Activated CD8-positive, alpha-beta memory T cell treated with anti-CD3 and anti-CD28 coated beads for 48 hours (primary cell): Measurements from ENCODE around the gene ATP6V0A4.

Experiments used
- DNase-seq, 3 experiments: peaks; one replicate each; pipeline ENCODE4 v3.0.0-alpha.2; 2020; ENCODE audit warnings: low read depth in 2 of 3, low spot score in 2 of 3

ATP6V0A4 gene

DNA sequence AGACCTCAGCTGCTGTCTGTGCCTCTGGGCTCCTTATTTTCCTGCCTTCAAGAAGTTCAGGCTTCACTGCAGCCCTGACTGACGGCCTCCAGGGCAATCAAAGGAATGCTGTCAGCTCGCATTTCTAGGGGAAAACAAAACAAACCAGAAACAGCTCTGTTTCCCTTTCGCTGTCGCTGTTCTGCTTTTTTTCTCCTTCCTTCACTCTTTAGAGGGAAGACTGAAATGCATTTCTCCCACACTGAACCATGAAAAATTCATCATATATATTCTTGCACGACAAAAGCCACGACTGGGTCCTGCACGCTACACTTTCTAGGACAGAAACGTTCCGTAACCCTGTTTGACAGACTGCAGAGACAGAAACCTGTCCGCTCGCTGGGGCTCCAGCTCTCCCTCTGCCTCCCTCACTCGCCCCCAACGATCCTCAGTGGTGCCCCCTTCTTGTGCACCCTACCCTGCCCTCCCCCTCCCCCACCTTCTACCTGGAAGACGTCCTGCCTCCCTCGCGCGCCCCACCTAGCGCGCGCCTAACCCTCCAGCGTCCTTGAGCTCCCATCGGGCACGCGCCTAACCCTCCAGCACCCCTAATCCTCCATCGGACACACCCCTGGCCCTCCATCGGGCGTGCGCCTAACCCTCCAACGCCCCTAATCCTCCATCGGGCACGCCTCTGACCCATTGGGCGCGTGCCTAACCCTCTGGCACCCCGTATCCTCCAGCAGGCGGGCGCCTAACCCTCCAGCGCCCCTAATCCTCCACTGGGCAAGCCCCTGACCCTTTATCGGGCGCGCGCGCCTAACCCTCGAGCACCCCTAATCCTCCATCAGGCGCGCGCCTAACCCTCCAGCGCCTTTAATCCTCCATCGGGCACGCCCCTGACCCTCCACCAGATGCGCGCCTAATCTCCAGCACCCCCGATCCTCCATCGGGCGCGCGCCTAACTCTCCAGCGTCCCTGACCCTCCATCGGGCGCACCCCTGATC is 134.0 kb downstream of the ATP6V0A4 start:
- DNase-seq = no peak

DNA sequence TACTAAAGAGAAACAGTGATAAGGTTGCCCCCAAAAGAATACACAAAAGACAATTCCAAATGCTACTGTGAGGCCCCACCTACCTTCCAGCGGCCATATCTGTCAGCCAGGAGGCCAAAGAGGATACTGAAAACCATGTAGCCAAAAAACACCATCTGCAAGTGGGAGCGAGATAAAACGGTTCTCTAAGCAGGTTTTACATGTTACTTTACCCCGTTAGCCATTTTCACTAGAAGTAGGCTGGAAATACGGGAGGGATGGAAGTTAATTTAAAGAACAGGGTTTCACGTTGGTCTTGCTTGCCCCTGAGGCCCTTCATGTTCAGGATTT is 135.0 kb downstream of the ATP6V0A4 start:
- no peak for DNase-seq

DNA sequence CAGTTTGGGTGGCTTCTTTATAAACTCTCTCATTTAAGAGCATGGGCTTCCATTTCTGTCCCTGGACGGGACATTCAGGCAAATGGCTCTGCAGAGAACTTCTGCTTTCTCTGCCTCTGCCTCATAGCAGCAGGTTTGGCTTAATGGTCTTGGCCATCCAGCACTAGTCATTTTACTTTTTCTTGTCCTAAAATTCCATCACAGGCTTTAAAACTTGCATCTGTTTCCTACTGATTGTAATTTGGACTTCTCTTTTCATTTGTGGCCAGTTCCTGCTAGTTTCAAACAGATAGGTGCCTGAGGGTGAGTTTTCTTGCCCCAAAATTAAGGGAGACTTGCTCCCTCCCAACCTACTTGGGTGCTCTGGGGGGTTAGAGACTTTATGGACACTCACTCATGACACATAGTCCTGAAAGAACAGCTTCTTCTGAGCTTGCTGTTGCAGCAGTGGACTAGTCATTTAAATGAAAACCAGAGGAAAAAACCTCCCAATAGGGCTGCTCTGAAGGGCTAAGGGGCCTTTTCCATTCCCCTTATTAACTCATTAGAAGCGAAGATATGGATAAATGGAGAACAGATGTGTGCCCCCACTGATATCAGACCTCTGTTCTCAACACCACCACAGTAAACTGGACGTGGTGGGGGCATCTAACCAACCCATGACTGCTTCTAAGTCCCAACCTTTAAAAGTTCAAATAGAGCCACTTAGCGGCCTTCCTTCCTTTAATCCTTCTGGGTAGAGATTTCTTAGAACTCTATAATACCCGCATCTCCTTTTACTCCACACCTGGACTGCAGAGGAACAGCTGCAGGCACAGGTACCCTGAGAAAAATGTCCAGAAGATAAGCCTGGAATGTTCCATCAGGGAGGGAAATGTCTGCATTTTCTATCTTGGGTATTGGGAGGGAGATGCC is 135.7 kb downstream of the ATP6V0A4 start:
- DNase-seq = no peak

DNA sequence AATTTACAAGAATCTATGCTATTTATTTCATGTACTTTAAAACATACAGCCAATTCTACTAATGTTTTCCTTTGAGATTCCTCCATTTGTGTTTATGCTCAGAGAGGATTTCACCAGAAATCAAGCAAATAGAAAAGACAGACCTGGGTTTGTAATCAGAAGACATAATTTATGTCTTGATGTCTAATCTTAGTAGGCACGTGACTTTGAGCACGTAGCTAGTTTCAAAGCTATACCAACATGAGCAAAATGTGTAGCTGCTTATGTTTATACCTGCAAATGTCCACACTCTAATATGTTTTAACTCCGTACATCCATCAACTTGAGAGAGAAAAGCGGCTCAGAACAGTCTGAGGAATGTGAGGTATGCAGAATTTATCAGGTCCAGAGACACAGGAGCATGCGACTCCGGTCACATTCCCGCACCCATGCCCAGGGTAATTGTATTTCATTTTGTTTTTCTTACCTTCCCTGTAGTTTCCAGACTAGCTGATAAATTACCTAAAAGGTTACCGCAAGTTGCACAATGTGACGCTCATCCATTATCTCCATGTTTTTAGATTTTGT is 136.8 kb downstream of the ATP6V0A4 start:
- no peak for DNase-seq

DNA sequence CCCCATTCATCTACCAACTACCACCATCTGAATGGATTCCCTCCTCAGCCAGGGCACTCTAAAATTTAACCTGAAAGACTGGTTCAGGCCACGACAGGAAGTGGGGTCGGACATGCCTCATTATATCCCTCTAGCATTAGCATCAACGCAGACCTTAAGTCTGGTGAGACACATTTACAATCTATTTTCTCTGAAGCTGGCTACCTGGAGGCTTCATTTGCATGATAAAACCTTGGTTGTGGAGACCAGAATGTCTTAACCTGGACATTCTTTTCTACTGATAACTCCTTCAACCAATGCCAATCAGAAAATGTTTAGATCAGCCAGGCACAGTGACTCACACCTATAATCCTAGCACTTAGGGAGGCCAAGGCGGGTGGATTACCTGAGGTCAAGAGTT is 139.1 kb downstream of the ATP6V0A4 start:
- DNase-seq = no peak

DNA sequence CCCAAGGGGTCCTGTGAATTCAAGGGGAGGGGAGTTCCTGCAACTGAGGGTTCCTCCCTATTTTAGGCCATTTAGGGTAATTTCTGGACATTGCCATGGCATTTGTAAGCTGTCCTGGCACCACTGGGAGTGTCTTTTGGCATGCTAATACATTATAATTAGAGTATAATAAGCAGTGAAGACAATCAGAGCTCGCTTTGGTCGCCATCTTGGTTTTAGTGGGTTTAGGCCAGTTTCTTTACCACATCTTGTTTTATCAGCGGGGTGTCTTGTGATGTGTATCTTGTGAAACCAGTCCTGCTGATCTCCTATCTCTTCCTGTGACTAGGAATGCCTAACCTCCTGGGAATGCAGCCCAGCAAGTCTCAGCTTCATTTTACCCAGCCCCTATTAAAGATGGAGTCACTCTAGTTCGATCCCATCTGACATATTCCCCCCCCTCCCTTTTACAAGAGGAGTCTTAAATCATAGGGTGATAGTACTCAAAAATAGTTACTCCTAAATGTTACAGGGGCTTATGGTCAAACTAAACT is 140.1 kb downstream of the ATP6V0A4 start:
- DNase-seq = no peak

DNA sequence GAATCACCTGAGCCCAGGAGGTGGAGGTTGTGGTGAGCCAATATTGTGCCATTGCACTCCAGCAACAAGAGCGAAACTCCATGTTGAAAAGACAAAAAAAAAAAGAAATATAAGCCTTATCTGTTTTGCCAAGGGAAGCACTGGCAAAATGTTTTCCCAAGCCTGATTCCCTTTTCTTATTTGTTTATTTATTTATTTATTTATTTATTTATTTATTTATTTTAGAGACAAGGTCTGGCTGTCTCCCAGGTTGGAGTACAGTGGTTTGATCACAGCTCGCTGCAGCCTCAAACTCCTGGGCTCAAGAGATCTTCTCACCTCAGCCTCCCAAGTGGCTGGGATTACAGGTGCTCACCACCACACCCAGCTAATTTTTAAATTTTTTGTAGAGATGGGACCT is 141.0 kb downstream of the ATP6V0A4 start:
- no peak for DNase-seq
